ENCODE results near the gene NOL4L. TPM values are rescaled to one million over a fixed set of nuclear protein-coding genes. Genes with fewer than 3 reads are reported as not detected.

NOL4L gene
- total RNA-seq, 1 donor from 2014 or later: 11.9 TPM

GRCh38 chr20:32524829-32525501, 60.2 kb downstream of the NOL4L start:
- no peak for DNase-seq (ENCODE audit: low spot score)
- H3K4me1 Mint-ChIP-seq: peaks cover 68% of the 10 kb centered on the region
- H3K36me3 Mint-ChIP-seq: no peaks in the 10 kb centered on the region
- peaks cover 43% of the 10 kb centered on the region for H3K4me1 ChIP-seq
- no peaks in the 10 kb centered on the region for H3K36me3 ChIP-seq
- H3K27me3 ChIP-seq: no peaks in the 10 kb centered on the region
- H3K79me2 ChIP-seq (ENCODE audit: low read depth): no peaks in the 10 kb centered on the region
- no peak overlapping the region for H3K27ac ChIP-seq
- H3K27ac Mint-ChIP-seq: no peak overlapping the region
- H3K4me2 ChIP-seq: no peak overlapping the region
- H3K9me3 ChIP-seq (ENCODE audit: low read depth): no peaks in the 10 kb centered on the region
- H3K9me3 Mint-ChIP-seq: no peaks in the 10 kb centered on the region
- TF ChIP-seq EZH2phosphoT487 (IDR thresholded peaks at IDR 0.05) (no peak), CTCF (IDR thresholded peaks at IDR 0.05) (no peak), EZH2 (IDR thresholded peaks at IDR 0.05) (no peak)
- no peak overlapping the region for H3K4me3 Mint-ChIP-seq
- no peak overlapping the region for H2AFZ ChIP-seq (replicated peaks)
- no peak overlapping the region for H3K4me3 ChIP-seq
- H3K27me3 Mint-ChIP-seq (ENCODE audit: insufficient read depth, low read depth): peaks cover 17% of the 10 kb centered on the region
- peaks cover 5% of the 10 kb centered on the region for H4K20me1 ChIP-seq (ENCODE audit: low read depth)
- peaks cover 6% of the 10 kb centered on the region for H3F3A ChIP-seq (ENCODE audit: low read depth)
- H3K9ac ChIP-seq: no peak overlapping the region

- DNase-seq (ENCODE audit: low spot score): no peak
- H3K36me3 Mint-ChIP-seq: no peaks in the 10 kb centered on the region
- H3K27ac Mint-ChIP-seq: no peak overlapping the region
- peaks cover 63% of the 10 kb centered on the region for H3K4me1 Mint-ChIP-seq
- Histone ChIP-seq H3K4me2 (peak overlapping the region; percentile 26), H4K20me1 (ENCODE audit: low read depth) (peaks cover 5% of the 10 kb centered on the region), H3K4me3 (no peak overlapping the region), H3K79me2 (ENCODE audit: low read depth) (no peaks in the 10 kb centered on the region), H2AFZ (replicated peaks) (no peak overlapping the region), H3K4me1 (peaks cover 40% of the 10 kb centered on the region), H3K9ac (no peak overlapping the region), H3K36me3 (no peaks in the 10 kb centered on the region), H3K27ac (no peak overlapping the region), H3F3A (ENCODE audit: low read depth) (peaks cover 6% of the 10 kb centered on the region), H3K9me3 (ENCODE audit: low read depth) (no peaks in the 10 kb centered on the region), H3K27me3 (no peaks in the 10 kb centered on the region)
- peaks cover 16% of the 10 kb centered on the region for H3K27me3 Mint-ChIP-seq (ENCODE audit: insufficient read depth, low read depth)
- no peak overlapping the region for H3K4me3 Mint-ChIP-seq
- H3K9me3 Mint-ChIP-seq: no peaks in the 10 kb centered on the region
- TF ChIP-seq EZH2 (IDR thresholded peaks at IDR 0.05) (no peak), EZH2phosphoT487 (IDR thresholded peaks at IDR 0.05) (no peak), CTCF (IDR thresholded peaks at IDR 0.05) (no peak)
Measured at GRCh38 chr20:32523613-32524213, 61.4 kb downstream of the NOL4L start.

- Histone ChIP-seq H3K27me3 (no peaks in the 10 kb centered on the region), H3K4me1 (peaks cover 40% of the 10 kb centered on the region), H2AFZ (replicated peaks) (no peak overlapping the region), H3K4me2 (no peak overlapping the region), H4K20me1 (ENCODE audit: low read depth) (peaks cover 5% of the 10 kb centered on the region), H3K27ac (no peak overlapping the region), H3K4me3 (no peak overlapping the region), H3K9ac (no peak overlapping the region), H3K79me2 (ENCODE audit: low read depth) (no peaks in the 10 kb centered on the region), H3F3A (ENCODE audit: low read depth) (peaks cover 3% of the 10 kb centered on the region), H3K36me3 (no peaks in the 10 kb centered on the region), H3K9me3 (ENCODE audit: low read depth) (no peaks in the 10 kb centered on the region)
- no peak overlapping the region for H3K27ac Mint-ChIP-seq
- no peaks in the 10 kb centered on the region for H3K36me3 Mint-ChIP-seq
- peaks cover 63% of the 10 kb centered on the region for H3K4me1 Mint-ChIP-seq
- TF ChIP-seq CTCF (IDR thresholded peaks at IDR 0.05) (no peak), EZH2phosphoT487 (IDR thresholded peaks at IDR 0.05) (no peak), EZH2 (IDR thresholded peaks at IDR 0.05) (no peak)
- H3K27me3 Mint-ChIP-seq (ENCODE audit: insufficient read depth, low read depth): peaks cover 17% of the 10 kb centered on the region
- no peak for DNase-seq (ENCODE audit: low spot score)
- no peak overlapping the region for H3K4me3 Mint-ChIP-seq
- no peaks in the 10 kb centered on the region for H3K9me3 Mint-ChIP-seq
Measured at GRCh38 chr20:32522776-32523612, 62.1 kb downstream of the NOL4L start.

All from neural progenitor cell (in vitro differentiated cells).